ENCODE measurements around the gene CST3. TPM values are rescaled to one million over a fixed set of nuclear protein-coding genes. Genes with fewer than 3 reads are reported as not detected.
"Not testable (repeated sequence)": the region's sequence is repeated elsewhere in the genome, so short reads cannot be mapped to it uniquely, and the experiment has no call there.

Gene CST3, protein sequence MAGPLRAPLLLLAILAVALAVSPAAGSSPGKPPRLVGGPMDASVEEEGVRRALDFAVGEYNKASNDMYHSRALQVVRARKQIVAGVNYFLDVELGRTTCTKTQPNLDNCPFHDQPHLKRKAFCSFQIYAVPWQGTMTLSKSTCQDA
- total RNA-seq: 0.31 and 0.61 TPM in 2 replicates

DNA sequence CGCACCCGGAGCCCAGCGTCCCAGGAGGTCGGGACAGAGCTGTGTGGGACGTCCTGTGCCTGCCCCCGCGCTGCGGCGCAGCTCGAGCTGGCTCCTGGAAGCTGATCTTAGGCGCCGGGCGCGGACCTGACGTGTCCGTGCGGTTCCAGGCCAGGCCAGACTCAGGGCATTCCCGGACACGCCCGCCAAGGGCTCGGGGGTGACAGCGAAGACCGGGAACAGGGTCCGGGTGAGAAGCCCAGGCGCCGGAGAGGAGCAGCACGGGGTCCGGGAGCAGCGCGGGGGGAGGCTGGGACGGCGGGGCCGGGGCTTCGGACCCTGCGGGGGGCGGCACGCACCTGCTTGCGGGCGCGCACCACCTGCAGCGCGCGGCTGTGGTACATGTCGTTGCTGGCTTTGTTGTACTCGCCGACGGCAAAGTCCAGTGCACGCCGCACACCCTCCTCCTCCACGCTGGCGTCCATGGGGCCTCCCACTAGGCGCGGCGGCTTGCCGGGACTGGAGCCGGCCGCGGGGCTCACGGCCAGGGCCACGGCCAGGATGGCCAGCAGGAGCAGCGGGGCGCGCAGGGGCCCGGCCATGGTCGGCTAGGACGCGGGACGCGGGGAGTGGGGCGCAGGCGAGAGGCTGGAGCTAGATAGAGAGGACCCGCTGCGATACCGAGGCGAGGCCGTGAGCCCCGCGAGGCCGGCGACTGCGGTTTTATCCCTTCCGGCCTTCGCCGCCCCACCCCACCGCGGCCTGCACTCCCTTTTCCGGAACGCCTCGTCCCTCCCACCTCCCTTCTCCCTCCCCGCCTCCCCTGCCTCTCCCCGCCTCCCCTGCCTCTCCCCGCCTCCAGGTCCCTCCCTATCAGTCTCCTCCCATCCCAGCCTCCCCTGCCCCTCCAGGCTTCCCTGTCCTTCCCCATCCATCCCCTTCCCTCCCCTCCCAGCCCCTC is at the start of gene CST3:
TSS of gene CST3 (minus strand) at position 674 of the 940 bp plus-strand sequence. CDS start at position 581, 93 bp downstream.
- no peak for DNase-seq (ENCODE audit: low spot score)
- Mint-ChIP-seq H3K4me3 (peak within 1 kb of the TSS; percentile 63), H3K36me3 (ENCODE audit: low read depth) (no peaks in the 10 kb centered on the region), H3K9me3 (no peaks in the 10 kb centered on the region), H3K4me1 (ENCODE audit: low read depth) (no peaks in the 10 kb centered on the region), H3K27ac (no peak within 1 kb of the TSS), H3K27me3 (ENCODE audit: insufficient read depth) (peaks cover 16% of the 10 kb centered on the region)
- intact Hi-C loops (cut with micrococcal nuclease): no loop called here

DNA sequence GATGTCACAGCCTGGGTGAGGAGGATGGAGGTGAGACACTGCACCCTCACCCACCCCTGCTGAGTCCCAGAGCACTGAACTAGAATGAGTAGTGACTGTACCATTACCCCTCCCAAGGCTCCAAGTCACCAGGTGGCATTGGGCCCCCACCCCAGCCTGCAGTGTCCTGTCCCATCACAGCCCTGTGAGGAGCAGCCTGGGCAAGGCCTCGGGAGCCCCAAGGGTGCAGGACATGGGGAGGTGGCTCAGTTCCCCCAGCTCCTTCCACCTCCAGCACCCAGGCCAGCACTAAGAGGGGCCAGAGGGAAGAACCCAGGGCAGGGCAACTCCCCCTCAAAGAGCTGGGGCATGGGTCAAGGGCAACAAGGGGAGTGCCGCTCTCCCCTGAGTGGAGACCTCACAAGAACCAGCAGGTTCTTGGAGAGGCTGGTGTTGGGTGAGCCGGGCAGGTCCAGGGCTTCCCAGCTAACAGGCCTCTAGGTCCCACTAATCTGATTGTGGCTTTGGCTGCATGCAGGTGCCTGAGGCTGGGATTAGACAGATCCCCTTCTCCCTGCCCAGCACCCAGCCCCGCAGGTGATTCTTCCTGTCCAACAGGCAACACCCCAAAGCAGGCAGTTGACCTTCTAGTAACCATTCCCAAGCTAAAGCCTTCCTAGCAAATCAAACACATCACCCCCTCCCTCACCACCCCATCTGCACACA is 48.4 kb upstream of the CST3 start:
- H3K4me3 Mint-ChIP-seq: no peak overlapping the region
- intact Hi-C loops (cut with micrococcal nuclease): no loop called here
- H3K27ac Mint-ChIP-seq: no peak overlapping the region
- DNase-seq (ENCODE audit: low spot score): no peak
- H3K36me3 Mint-ChIP-seq (ENCODE audit: low read depth): no peaks in the 10 kb centered on the region
- H3K9me3 Mint-ChIP-seq: no peaks in the 10 kb centered on the region
- no peaks in the 10 kb centered on the region for H3K4me1 Mint-ChIP-seq (ENCODE audit: low read depth)
- H3K27me3 Mint-ChIP-seq (ENCODE audit: insufficient read depth): peaks cover 1% of the 10 kb centered on the region

DNA sequence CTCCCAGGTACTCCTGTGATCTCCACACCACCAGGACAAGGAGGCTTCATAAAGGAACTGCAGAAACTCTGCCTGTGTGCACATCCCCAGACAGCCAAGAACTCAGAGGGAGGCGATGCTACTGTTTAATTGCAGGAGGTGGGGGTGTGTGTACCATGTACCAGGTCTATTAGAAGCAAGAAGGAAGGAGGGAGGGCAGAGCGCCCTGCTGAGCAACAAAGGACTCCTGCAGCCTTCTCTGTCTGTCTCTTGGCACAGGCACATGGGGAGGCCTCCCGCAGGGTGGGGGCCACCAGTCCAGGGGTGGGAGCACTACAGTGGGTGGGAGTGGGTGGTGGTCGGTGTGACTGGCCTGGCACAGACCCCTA is 47.8 kb upstream of the CST3 start:
- H3K36me3 Mint-ChIP-seq (ENCODE audit: low read depth); H3K9me3 Mint-ChIP-seq; H3K4me1 Mint-ChIP-seq (ENCODE audit: low read depth); H3K4me3 Mint-ChIP-seq; H3K27ac Mint-ChIP-seq; intact Hi-C loops (cut with micrococcal nuclease); DNase-seq (ENCODE audit: low spot score); H3K27me3 Mint-ChIP-seq (ENCODE audit: insufficient read depth): not testable (repeated sequence)

DNA sequence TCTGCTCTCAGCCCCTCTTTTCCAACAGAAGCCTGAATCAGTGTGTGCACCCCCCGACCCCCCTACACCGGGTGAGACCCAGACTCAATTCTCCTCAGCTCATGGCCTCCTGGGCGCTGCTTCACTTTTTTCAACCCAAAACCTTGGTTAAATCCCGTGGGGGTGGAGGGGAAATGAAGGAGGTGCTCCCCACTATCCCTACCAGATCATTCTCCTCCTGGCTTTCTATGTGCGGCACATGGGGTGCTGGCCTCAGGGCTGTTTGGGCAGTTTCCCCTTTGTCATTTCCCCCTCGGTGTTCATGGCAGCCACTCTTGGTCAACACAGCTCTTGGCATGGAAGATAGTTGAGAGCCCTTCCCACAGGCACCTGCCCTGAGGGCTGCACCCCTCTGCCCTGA is 46.5 kb upstream of the CST3 start:
- H3K4me1 Mint-ChIP-seq (ENCODE audit: low read depth): no peaks in the 10 kb centered on the region
- no peaks in the 10 kb centered on the region for H3K36me3 Mint-ChIP-seq (ENCODE audit: low read depth)
- no peaks in the 10 kb centered on the region for H3K27me3 Mint-ChIP-seq (ENCODE audit: insufficient read depth)
- intact Hi-C loops (cut with micrococcal nuclease): no loop called here
- H3K27ac Mint-ChIP-seq: no peak overlapping the region
- no peak overlapping the region for H3K4me3 Mint-ChIP-seq
- DNase-seq (ENCODE audit: low spot score): no peak
- no peaks in the 10 kb centered on the region for H3K9me3 Mint-ChIP-seq

DNA sequence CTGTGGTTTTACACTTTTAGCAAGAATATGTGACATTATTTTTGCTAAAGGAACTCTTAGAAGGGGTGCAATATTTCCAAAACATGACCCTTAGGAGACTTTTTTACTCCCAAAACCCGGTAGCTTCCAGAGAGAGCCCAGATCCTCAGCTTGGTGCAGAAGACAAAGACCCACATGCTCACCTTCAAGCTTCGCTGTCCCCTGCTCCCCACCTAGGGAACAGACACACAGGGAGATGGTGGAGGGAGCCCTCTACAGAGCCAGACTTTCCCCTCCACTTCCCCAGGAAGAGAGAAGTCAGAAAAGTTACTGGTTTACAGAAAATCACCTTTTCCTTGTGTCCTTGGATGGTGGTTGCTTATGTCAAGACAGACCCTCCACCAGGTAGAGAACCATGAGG is 46.1 kb upstream of the CST3 start:
- DNase-seq (ENCODE audit: low spot score): no peak
- H3K36me3 Mint-ChIP-seq (ENCODE audit: low read depth): no peaks in the 10 kb centered on the region
- no peaks in the 10 kb centered on the region for H3K27me3 Mint-ChIP-seq (ENCODE audit: insufficient read depth)
- intact Hi-C loops (cut with micrococcal nuclease): no loop called here
- no peak overlapping the region for H3K27ac Mint-ChIP-seq
- no peaks in the 10 kb centered on the region for H3K9me3 Mint-ChIP-seq
- no peaks in the 10 kb centered on the region for H3K4me1 Mint-ChIP-seq (ENCODE audit: low read depth)
- no peak overlapping the region for H3K4me3 Mint-ChIP-seq

DNA sequence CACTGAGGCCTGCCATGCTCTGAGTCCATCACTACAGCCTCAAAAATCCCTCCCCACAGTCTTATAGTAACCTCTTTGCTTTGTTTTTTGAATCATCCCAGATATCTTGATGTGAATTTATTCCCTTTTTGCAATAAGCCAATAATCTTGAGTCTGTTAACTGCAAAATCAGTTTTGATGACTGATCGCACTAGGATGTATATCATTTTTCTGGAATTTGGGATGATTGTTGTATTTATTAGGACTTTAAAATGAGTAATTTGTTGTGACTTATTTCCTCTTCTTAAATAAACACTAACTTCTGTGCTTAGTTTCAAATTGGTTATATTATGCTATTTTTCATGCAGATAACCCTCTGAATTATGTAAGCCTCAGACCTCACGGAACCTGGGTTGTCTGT is 45.5 kb upstream of the CST3 start:
- Mint-ChIP-seq H3K27ac (no peak overlapping the region), H3K36me3 (ENCODE audit: low read depth) (no peaks in the 10 kb centered on the region), H3K9me3 (no peaks in the 10 kb centered on the region), H3K4me3 (no peak overlapping the region), H3K27me3 (ENCODE audit: insufficient read depth) (no peaks in the 10 kb centered on the region), H3K4me1 (ENCODE audit: low read depth) (no peaks in the 10 kb centered on the region)
- DNase-seq (ENCODE audit: low spot score): no peak
- intact Hi-C loops (cut with micrococcal nuclease): no loop called here

DNA sequence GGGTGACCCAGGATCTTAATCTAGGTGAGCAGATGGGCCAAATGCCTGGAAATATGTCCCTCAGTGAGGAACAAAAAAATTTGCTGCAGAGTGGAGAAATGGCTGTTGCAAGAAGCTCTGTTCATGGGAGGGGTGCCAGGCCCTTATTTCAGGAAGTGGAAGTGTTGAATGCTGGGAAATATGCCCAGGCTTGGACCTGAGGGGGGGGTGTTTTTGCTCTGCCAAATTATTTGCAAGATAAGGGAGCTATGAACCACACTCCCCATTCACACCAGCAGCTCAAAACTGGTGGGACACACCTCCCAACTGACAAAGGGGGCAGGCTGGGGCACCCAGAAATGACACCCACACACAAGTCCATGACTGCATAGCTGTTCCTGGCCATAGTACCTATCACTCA is 42.4 kb upstream of the CST3 start:
- no peak for DNase-seq (ENCODE audit: low spot score)
- H3K4me3 Mint-ChIP-seq: no peak overlapping the region
- H3K27ac Mint-ChIP-seq: no peak overlapping the region
- H3K4me1 Mint-ChIP-seq (ENCODE audit: low read depth): no peaks in the 10 kb centered on the region
- no peaks in the 10 kb centered on the region for H3K36me3 Mint-ChIP-seq (ENCODE audit: low read depth)
- peaks cover 8% of the 10 kb centered on the region for H3K27me3 Mint-ChIP-seq (ENCODE audit: insufficient read depth)
- intact Hi-C loops (cut with micrococcal nuclease): no loop called here
- H3K9me3 Mint-ChIP-seq: no peaks in the 10 kb centered on the region

DNA sequence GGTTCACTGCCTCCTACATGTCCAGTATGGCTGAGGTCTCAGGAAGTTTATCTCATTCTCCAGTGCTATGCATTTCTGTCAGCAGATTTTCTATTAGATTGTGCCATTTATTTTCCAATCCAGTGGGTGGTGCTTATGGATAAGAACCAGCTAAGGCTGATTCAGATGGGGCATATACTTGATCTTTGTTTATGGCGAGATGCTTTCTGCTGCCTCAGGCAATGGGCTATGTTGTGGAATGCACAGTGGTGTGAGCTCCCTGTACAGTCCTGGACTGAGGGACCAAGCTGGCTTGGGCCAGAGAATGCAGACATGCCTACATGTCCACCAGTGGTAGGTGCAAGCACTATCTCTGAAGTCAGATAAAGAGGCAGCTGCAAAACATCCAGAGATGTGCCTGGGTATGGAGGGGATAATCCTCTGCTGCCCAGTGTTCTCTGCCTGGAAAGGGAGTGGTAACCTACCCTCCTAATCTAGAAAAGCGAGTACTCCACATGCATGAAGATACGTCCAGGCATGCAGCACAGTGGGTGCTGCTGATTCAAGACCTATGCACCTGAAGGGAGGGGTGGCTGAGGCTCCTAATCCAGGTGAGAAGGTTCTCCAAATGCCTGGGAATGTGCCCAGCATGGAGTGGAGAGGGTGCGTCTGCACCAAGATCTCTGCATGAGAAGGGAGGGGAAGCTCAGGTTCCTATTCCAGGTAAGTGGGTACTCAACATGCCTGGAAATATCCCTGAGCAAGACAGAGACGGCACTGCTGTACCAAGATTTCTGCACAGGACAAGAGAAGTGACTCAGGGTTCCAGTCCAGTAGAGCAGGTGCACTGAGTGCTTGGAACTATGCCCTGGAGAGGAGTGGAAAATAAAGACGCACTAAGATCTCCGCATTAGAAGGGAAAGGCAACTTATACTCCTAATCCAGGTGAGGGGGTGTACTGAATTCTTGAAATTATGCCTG is 41.7 kb upstream of the CST3 start:
- H3K4me3 Mint-ChIP-seq: no peak overlapping the region
- intact Hi-C loops (cut with micrococcal nuclease): no loop called here
- no peak for DNase-seq (ENCODE audit: low spot score)
- H3K9me3 Mint-ChIP-seq: no peaks in the 10 kb centered on the region
- no peaks in the 10 kb centered on the region for H3K4me1 Mint-ChIP-seq (ENCODE audit: low read depth)
- no peak overlapping the region for H3K27ac Mint-ChIP-seq
- no peaks in the 10 kb centered on the region for H3K36me3 Mint-ChIP-seq (ENCODE audit: low read depth)
- H3K27me3 Mint-ChIP-seq (ENCODE audit: insufficient read depth): peaks cover 8% of the 10 kb centered on the region

DNA sequence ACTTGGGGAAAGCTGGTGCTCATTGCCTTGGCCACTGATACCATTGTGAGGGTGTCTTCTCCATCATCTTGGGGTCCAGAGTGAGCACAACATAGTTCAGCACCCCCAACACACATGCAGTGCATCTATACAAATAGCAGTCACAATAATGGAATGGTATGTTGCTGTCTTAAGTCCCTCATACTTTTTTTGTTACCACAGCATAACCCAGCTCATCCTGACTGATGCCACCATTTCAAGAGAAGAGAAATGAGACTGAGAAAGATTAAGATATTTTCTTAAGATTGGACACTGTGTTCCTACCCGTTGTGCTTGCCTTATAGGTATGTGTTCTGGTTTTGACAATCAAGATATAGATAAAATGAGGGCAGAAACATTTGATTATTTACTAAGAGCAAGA is 35.5 kb upstream of the CST3 start:
- DNase-seq (ENCODE audit: low spot score): no peak
- peaks cover 8% of the 10 kb centered on the region for H3K27me3 Mint-ChIP-seq (ENCODE audit: insufficient read depth)
- no peak overlapping the region for H3K27ac Mint-ChIP-seq
- H3K4me1 Mint-ChIP-seq (ENCODE audit: low read depth): no peaks in the 10 kb centered on the region
- H3K36me3 Mint-ChIP-seq (ENCODE audit: low read depth): no peaks in the 10 kb centered on the region
- H3K9me3 Mint-ChIP-seq: no peaks in the 10 kb centered on the region
- intact Hi-C loops (cut with micrococcal nuclease): no loop called here
- H3K4me3 Mint-ChIP-seq: no peak overlapping the region

DNA sequence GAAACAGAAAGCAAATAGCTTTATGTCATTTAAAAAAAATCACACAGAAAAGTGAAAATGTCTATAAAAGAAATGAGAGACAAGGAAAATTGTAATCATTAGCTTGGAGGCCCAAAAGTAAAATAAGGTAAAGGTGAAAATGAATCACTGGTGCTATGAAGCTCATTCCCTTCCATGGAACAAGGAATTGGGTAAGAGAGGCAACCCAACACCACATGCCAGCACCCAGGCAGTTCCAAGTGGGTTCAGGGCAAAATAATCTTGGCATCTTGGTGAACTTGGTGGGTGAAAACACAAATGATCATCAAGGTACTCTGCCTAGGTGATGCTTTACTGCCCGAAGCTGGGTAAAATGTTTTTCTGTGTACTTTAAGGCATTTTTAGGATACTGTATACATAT is 34.4 kb upstream of the CST3 start:
- Mint-ChIP-seq H3K4me1 (ENCODE audit: low read depth) (no peaks in the 10 kb centered on the region), H3K27me3 (ENCODE audit: insufficient read depth) (peaks cover 8% of the 10 kb centered on the region), H3K27ac (no peak overlapping the region), H3K4me3 (no peak overlapping the region), H3K9me3 (no peaks in the 10 kb centered on the region), H3K36me3 (ENCODE audit: low read depth) (no peaks in the 10 kb centered on the region)
- intact Hi-C loops (cut with micrococcal nuclease): no loop called here
- no peak for DNase-seq (ENCODE audit: low spot score)

DNA sequence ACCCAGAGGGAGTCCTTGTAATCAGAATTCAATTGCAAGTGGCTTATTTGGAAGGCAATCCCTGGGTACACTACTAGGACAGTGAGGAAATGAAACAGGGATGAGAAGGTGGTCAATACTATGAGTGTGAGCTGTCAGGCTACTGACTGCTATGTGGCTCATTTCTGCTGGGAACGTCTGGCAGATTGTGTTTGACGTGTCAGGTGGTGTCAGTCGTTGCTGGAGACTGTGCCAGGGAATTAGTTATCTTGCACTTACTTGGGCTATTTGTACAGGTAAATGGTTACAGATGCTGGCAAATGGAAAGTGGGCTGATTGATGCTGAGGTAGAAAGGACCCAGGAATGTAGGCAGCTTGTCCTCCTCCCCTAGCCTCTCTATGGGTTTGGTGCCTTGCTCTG is 33.7 kb upstream of the CST3 start:
- Mint-ChIP-seq H3K27ac (no peak overlapping the region), H3K36me3 (ENCODE audit: low read depth) (no peaks in the 10 kb centered on the region), H3K4me3 (no peak overlapping the region), H3K9me3 (no peaks in the 10 kb centered on the region), H3K27me3 (ENCODE audit: insufficient read depth) (peaks cover 2% of the 10 kb centered on the region), H3K4me1 (ENCODE audit: low read depth) (no peaks in the 10 kb centered on the region)
- intact Hi-C loops (cut with micrococcal nuclease): no loop called here
- no peak for DNase-seq (ENCODE audit: low spot score)

DNA sequence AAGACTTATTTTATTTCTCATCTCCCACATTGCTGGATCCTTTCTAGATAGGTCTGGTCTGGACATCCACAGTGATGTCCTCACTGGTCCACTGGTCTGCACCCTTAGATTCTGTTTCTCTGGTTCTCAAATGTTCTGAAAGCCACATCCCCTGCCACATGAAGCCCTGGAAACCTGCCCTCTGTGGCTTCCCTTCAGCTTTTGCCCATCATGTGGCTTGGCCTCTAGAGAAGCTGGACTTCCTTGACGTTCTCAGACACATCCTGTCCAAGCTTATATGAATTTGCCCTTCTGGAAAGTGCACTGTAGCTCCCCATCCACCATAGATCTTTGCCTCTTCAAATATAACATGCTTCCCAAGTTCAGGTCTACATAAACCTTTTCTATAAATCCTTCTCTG is 32.6 kb upstream of the CST3 start:
- DNase-seq (ENCODE audit: low spot score): no peak
- intact Hi-C loops (cut with micrococcal nuclease): no loop called here
- Mint-ChIP-seq H3K36me3 (ENCODE audit: low read depth) (no peaks in the 10 kb centered on the region), H3K4me3 (no peak overlapping the region), H3K27ac (no peak overlapping the region), H3K27me3 (ENCODE audit: insufficient read depth) (no peaks in the 10 kb centered on the region), H3K4me1 (ENCODE audit: low read depth) (no peaks in the 10 kb centered on the region), H3K9me3 (no peaks in the 10 kb centered on the region)
